GM06990 (cell line): Measurements from ENCODE around the gene MGST1.

Experiments used
- DNase-seq: peaks from one replicate; pipeline ENCODE4 v3.0.0-alpha.2; 2011; ENCODE audit not compliant: insufficient read length; ENCODE audit errors: extremely low read depth
- H3K27me3 ChIP-seq: replicated peaks from 2 replicates; pipeline ENCODE4 v1.6.0; 2011; ENCODE audit warnings: low read length; ENCODE audit not compliant: control insufficient read depth, insufficient read depth
- H3K36me3 ChIP-seq: 2 replicates; pipeline ENCODE4 v1.5.1; 2011; ENCODE audit warnings: low read length; ENCODE audit not compliant: control insufficient read depth, insufficient read depth
- H3K4me3 ChIP-seq: replicated peaks from 2 replicates; pipeline ENCODE4 v1.5.1; 2011; ENCODE audit warnings: low read depth, mild to moderate bottlenecking, control low read depth, low read length
- CTCF ChIP-seq: IDR thresholded peaks from 2 replicates; pipeline ENCODE4 v1.5.1; 2011; ENCODE audit warnings: low read length, control low read depth, mild to moderate bottlenecking, inconsistent platforms; ENCODE audit not compliant: insufficient read depth, poor library complexity, severe bottlenecking

MGST1 gene

GRCh38 chr12:16325426-16325825 is 22.0 kb upstream of the MGST1 start:
- Histone ChIP-seq H3K36me3 (no peaks in the 10 kb centered on the region), H3K27me3 (no peaks in the 10 kb centered on the region), H3K4me3 (no peak overlapping the region)
- no peak for DNase-seq
- no peak for TF ChIP-seq CTCF

DNA sequence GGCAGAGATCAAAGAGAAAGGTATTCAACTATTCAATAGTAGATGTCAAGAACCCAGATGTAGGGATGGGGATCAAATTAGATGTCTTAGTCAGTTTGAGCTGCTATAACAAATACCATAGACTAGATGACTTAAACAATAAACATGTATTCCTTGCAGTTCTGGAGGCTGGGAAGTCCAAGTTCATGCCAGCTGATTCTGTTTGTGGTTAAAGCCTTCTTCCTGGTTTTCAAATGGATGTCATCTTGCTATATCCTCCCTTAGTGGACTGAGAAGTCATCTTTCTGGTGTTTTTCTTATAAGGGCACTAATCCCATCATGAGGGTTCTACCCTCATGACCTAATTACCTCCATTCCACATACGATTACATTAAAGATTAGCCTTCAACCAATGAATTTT is 19.5 kb upstream of the MGST1 start:
- DNase-seq = no peak
- no peak overlapping the region for H3K4me3 ChIP-seq
- H3K27me3 ChIP-seq = no peaks in the 10 kb centered on the region
- no peak for TF ChIP-seq CTCF
- H3K36me3 ChIP-seq = no peaks in the 10 kb centered on the region

GRCh38 chr12:16329594-16329993 is 17.9 kb upstream of the MGST1 start:
- H3K27me3 ChIP-seq = no peaks in the 10 kb centered on the region
- H3K4me3 ChIP-seq = no peak overlapping the region
- no peak for DNase-seq
- H3K36me3 ChIP-seq = no peaks in the 10 kb centered on the region
- no peak for TF ChIP-seq CTCF

GRCh38 chr12:16330560-16330959 is 16.9 kb upstream of the MGST1 start:
- Histone ChIP-seq H3K27me3 (no peaks in the 10 kb centered on the region), H3K4me3 (no peak overlapping the region), H3K36me3 (no peaks in the 10 kb centered on the region)
- no peak for TF ChIP-seq CTCF
- no peak for DNase-seq

DNA sequence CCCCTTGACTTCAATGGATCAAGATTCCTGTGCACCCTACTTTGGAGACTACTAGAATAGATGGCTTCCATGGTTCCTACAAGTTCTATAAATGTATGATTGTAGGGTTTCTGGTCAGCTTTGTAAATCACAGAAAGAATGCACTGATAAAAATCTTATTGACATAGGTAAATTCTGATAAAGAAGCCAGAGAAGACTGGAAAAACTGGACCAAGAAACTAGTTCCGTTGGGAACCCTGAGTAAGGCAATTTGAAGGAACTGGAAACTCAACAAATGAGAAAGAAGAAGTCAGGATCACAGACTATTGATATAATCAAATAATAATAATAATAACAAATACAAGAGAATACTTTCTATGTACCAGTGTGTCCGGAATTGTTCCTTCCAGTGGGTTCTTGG is 15.4 kb upstream of the MGST1 start:
- H3K4me3 ChIP-seq = no peak overlapping the region
- H3K27me3 ChIP-seq = no peaks in the 10 kb centered on the region
- DNase-seq = no peak
- no peak for TF ChIP-seq CTCF
- H3K36me3 ChIP-seq = no peaks in the 10 kb centered on the region

DNA sequence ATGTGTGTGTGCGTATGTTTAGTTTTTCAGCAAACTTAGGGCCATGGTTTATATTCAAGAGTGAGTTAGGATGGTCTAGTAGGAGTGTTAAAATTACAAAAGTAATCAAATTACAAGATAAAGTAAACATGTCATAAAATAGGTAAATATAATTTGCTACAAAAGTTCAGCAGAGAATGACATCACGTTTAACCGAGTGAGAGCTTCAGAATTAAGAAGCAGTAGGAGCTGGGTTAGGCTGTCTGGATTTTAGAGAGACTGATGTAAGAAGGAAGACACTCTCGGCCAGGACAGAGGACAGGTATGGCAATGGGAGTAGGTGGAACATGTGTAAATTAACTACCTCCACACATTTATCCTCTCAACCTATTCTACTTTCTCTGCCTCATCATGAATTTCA is 11.6 kb upstream of the MGST1 start:
- no peaks in the 10 kb centered on the region for H3K36me3 ChIP-seq
- no peak overlapping the region for H3K4me3 ChIP-seq
- no peak for DNase-seq
- no peak for TF ChIP-seq CTCF
- no peaks in the 10 kb centered on the region for H3K27me3 ChIP-seq
